HepG2 (cell line): ENCODE data around the gene NEAT1. TPM values are rescaled to one million over a fixed set of nuclear protein-coding genes. Genes with fewer than 3 reads are reported as not detected.
A peak's percentile ranks its signal among the peaks of the same experiment; 100 is the strongest.

Experiments used
- ARHGAP35 ChIP-seq: sonication (generic); formaldehyde crosslinking; IDR thresholded peaks from 2 replicates; pipeline ENCODE4 v1.9.0; 2022; ENCODE audit warnings: mild to moderate bottlenecking, inconsistent platforms, moderate library complexity, missing genetic modification reagents, borderline replicate concordance
- ARID4A ChIP-seq: sonication (generic); formaldehyde crosslinking; IDR thresholded peaks from 2 replicates; pipeline ENCODE4 v1.5.0; 2020; ENCODE audit warnings: mild to moderate bottlenecking, missing genetic modification reagents, borderline replicate concordance
- BORCS8-MEF2B ChIP-seq: sonication (generic); formaldehyde crosslinking; IDR thresholded peaks from 2 replicates; pipeline ENCODE4 v1.8.0; 2022; ENCODE audit warnings: mild to moderate bottlenecking, missing genetic modification reagents
- KAT7 ChIP-seq: IDR thresholded peaks from 2 replicates; pipeline ENCODE4 v1.6.1; 2018; ENCODE audit warnings: borderline replicate concordance, missing compliant biosample characterization
- KDM4B ChIP-seq: sonication (generic); formaldehyde crosslinking; IDR thresholded peaks from 2 replicates; pipeline ENCODE4 v1.4.0; 2020; ENCODE audit warnings: missing genetic modification reagents
- KLF16 ChIP-seq, 2 experiments: sonication (generic) in 1 of 2; formaldehyde crosslinking in 1 of 2; IDR thresholded peaks; 2 replicates each; pipeline versions ENCODE4 v1.6.1 to v1.8.0; 2016 to 2023; ENCODE audit warnings: missing genetic modification reagents in 2 of 2, missing compliant biosample characterization in 1 of 2
- LRRFIP1 ChIP-seq: sonication (generic); formaldehyde crosslinking; conservative IDR thresholded peaks from 2 replicates; pipeline ENCODE4 v1.4.0; 2020; ENCODE audit warnings: missing genetic modification reagents
- SMARCC2 ChIP-seq: fragments of 450-650 bp; IDR thresholded peaks from 2 replicates; pipeline ENCODE4 v1.6.1; 2017; ENCODE audit warnings: antibody characterized with exemption, mild to moderate bottlenecking
- TRIM24 ChIP-seq: sonication (generic); formaldehyde crosslinking; IDR thresholded peaks from 2 replicates; pipeline ENCODE4 v1.8.0; 2022; ENCODE audit warnings: mild to moderate bottlenecking, missing genetic modification reagents
- ZBTB14 ChIP-seq: sonication (generic); formaldehyde crosslinking; IDR thresholded peaks from 2 replicates; pipeline ENCODE4 v1.4.0; 2020; ENCODE audit warnings: missing genetic modification reagents
- ZNF10 ChIP-seq: sonication (generic); formaldehyde crosslinking; IDR thresholded peaks from 2 replicates; pipeline ENCODE4 v1.4.0; 2020; ENCODE audit warnings: mild to moderate bottlenecking, low read depth, missing genetic modification reagents, borderline replicate concordance
- ZNF605 ChIP-seq: sonication (generic); formaldehyde crosslinking; IDR thresholded peaks from 2 replicates; pipeline ENCODE4 v1.8.0; 2022; ENCODE audit warnings: mild to moderate bottlenecking, missing genetic modification reagents
- ZNF687 ChIP-seq: sonication (generic); formaldehyde crosslinking; IDR thresholded peaks from 2 replicates; pipeline ENCODE4 v1.5.1; 2020; ENCODE audit warnings: mild to moderate bottlenecking, missing genetic modification reagents, moderate library complexity
- ZNF816 ChIP-seq: sonication (generic); formaldehyde crosslinking; IDR thresholded peaks from 2 replicates; pipeline ENCODE4 v1.8.0; 2022; ENCODE audit warnings: missing genetic modification reagents, mild to moderate bottlenecking, borderline replicate concordance
- polyA plus RNA-seq, 8 experiments: library from polyadenylated mRNA; depleted of rRNA in 3 of 8; stranded (reverse) in 7 of 8; unstranded in 1 of 8; fragments of >200 nt; fragmentation: Illumina TruSeq in 4 of 8; extraction: Trizol in 4 of 8; gene quantifications; 2 replicates each; pipeline versions ENCODE4 v1.2.1 to v1.2.3, GENCODE V29; 2011 to 2016; ENCODE audit warnings: low read depth in 4 of 8, missing spikeins in 1 of 8, mixed read lengths in 1 of 8; ENCODE audit not compliant: insufficient read depth in 1 of 8
- total RNA-seq, 5 experiments: library from RNA; depleted of rRNA; stranded (reverse); fragments of >200 nt; fragmentation: Illumina TruSeq; extraction: Trizol; gene quantifications; 2 replicates each; pipeline ENCODE4 v1.2.3, GENCODE V29; 2016; ENCODE audit warnings: low read depth in 1 of 5

The NEAT1 gene
- total and polyA plus RNA-seq, 2 of the 13 experiments (the other 11 are each of a cell fraction or from before 2014, with no cell fraction given), result 20.5 to 41.2 TPM

- peak; percentile 97 for TF ChIP-seq ZNF687 (CRISPR knock-in tag)
- TF ChIP-seq KAT7, result no peak
- peak; percentile 82; the same call in 1 of the 2 replicates for TF ChIP-seq KDM4B
- no peak for TF ChIP-seq LRRFIP1 (CRISPR knock-in tag)
- peak in 1 of 2 experiments; percentile 71; a peak in 1 of 4 replicates for TF ChIP-seq KLF16 (CRISPR knock-in tag; IDR thresholded peaks at IDR 0.05)
- peak; percentile 72; the same call in 1 of the 2 replicates for TF ChIP-seq ARID4A (CRISPR knock-in tag)
- peak; percentile 13 for TF ChIP-seq ZNF816 (CRISPR knock-in tag)
- TF ChIP-seq ZNF10 (CRISPR knock-in tag), result no peak
- peak; percentile 90 for TF ChIP-seq BORCS8-MEF2B (CRISPR knock-in tag)
- peak; percentile 87 for TF ChIP-seq ZNF605 (CRISPR knock-in tag)
- TF ChIP-seq TRIM24 (CRISPR knock-in tag), result no peak
- TF ChIP-seq ZBTB14 (CRISPR knock-in tag), result no peak
- no peak for TF ChIP-seq SMARCC2
- no peak for TF ChIP-seq ARHGAP35 (CRISPR knock-in tag)
These were observed 3.7 kb upstream of the NEAT1 start (continued) for GRCh38 chr11:65418681-65419459.
